NCI-H2029 treated with DMSO at 0.1 percent for 48 hours (cell line): Measurements from ENCODE around the gene MFN1.
A peak's percentile ranks its signal among the peaks of the same experiment; 100 is the strongest.

Source experiments
- DNase-seq: peaks from one replicate; lab custom pipeline; 2025; lab: John Stamatoyannopoulos, UW

The MFN1 gene

DNA sequence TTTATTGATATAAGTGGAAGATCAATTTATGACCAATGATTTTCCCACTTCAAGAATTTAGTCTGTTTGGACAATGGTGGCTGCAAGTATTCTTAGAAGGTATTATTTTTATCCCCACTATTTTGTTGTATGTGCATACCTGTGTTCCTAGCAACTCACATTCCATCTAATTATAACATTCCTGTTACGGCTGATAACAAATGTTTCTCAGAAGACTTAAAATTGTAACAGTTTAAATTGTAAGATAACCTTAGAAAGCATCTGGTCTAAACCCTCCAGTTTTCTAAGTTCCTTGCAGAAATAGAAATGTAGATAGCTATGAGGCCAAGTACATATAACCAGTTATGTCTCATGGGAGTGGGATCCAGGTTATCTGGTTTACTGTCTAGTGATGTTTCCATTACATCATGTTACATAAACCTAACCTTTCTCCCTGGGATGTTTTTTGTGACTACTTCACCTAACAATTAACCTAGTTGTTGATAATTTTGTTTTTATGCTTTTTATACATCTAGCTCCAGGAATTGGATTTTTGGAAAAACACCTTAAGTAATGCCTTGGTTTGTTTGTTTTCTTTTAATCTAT is 11.1 kb upstream of the MFN1 start:
- DNase-seq: no peak

DNA sequence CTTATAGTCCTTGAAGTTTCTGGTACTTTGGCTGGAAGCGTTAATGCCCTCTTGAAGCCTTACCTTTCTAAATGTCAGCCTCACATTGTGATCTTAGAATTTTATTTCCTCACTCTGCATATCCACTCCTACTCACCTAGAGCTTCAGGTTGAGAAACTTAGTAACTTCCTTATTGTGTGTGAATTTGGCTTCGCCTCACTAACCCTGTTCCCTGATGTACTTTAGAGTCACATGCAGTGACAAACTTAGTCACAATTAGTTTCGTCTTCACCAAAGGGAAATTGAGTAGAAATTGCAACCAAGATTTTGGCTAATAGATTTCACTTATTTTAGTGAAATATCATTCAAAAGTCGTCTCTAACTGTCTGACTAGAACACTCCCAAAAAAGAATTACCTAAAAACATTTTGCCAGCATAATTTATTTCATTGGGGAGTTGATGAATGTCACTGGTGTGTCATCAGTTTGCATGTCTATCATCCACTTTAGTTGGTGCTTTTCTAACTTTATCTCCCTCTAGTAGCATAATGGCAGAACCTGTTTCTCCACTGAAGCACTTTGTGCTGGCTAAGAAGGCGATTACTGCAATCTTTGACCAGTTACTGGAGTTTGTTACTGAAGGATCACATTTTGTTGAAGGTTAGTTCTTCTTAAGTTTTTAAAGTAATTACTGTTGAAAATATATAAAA is 960 bp downstream of the MFN1 start:
- DNase-seq: no peak

DNA sequence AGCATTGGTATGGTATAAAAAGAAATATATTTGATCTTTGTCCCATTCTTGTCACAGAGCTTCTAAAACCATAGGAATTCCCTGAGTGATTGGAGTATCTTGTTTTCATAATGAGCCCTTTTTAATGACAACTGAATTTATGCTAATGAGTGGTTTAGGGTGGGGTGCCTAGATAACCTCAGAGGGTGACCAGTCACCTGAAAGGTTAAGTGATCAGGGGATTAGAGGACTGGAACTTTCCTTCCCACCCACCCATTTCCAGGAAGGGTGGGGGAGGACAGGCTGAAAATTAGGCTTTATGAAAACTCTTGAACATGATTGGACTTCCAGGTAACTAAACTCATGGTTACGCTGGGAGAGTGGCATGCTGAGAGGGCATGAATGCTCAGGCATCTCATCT is 8.5 kb downstream of the MFN1 start:
- no peak for DNase-seq

DNA sequence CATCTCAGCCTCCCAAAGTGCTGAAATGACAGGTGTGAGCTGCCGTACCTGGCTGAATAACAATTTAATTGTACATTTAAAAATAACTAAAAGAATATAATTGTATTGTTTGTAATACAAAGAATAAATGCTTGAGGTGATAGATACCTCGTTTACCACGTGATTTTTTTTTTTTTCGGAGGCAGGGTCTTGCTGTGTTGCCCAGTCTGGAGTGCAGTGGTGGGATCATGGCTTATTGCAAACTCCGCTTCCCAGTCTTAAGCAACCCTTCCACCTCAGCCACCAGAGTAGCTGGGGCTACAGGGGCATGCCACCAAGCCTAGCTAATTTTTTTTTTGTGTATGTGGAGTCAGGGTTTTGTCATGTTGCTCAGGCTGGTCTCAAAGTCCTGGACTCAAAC is 15.8 kb downstream of the MFN1 start:
- no peak for DNase-seq

DNA sequence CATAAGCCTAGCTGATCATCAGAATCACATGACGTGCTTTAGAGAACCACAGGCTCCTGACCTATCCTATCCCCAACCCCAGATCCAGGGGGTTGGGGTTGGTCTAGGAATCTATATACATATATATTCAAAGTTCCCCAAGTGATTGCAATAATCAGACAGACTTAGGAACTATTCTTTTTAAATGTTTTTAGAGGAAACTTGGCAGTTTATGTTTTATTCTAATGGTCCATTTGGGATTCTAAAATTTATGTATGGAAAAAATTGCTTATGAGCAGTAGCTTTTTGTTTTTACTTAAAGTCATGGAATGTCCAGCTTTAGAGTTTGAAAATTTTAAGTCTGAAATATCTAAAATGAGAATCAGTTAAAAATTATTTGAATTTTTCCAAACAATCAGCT is 22.1 kb downstream of the MFN1 start:
- no peak for DNase-seq

DNA sequence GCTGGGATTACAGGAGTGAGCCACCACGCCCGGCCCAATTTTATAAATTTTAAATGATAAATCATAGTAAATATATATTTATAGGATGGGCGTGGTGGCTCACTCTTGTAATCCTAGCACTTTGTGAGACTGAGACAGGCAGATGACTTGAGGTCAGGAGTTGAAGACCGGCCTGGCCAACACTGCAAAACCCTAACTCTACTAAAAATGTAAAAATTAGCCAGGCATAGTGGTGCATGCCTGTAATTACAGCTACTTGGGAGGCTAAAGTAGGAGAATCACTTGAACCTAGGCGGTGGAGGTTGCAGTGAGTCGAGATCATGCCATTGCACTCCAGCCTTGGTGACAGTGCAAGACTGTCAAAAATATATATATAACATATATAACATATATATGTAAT is 26.4 kb downstream of the MFN1 start:
- DNase-seq: no peak

DNA sequence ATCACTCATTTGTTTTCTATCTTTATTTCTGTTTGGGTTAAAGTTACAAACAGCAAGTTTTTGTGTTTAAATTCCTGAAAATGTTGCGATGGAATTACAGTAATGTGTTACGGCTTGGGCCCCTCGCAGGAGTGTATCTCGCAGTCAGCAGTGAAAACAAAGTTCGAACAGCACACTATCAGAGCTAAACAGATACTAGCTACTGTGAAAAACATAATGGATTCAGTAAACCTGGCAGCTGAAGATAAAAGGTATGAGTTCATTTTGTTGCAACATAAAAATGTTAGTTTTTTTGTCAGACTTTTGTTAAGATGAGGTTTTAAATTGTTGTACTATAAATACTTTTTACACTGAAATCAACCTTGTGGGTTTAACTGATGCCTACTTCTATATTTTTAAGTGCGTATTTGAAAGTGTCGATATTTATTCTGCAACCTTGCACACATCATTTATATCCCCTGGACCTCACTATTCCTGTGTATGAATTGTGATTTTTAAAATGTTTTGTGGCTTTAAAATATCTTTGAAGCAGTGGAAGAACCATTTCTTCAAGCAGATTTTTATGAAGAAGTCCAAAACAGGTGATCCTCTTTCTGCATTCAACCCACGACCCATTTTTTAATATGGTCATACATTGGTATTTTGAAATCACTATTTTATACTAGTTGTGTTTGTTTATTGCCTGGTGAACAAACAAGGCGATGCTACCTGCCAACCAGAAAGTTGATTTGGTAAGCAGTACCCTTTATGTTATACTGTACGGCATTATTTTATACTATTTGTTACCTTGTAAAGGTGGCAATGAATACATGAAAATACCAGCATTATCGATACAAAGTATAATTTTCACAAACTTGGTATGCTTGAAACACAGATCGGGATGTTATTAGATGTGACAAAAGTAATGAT is 27.8 kb downstream of the MFN1 start:
- DNase-seq: no peak

DNA sequence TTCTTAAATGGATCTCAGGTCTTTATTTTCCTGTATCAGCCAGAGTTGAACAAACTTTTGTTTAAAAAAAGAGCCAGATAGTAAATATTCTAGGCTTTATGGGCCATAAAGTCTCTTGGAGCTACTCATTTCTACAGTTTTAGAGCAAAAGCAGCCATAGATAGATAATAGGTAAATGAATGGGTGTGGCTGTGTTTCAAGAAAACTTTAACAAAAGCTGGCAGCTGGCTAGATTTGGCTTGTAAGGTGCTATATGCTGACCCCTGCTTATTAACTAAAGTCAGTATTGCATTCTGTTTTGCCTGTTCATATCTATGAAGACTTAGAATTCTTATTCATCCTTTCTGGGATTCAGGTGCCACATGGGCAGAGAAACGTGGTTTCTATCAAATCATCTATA is 29.0 kb downstream of the MFN1 start:
- DNase-seq: no peak

DNA sequence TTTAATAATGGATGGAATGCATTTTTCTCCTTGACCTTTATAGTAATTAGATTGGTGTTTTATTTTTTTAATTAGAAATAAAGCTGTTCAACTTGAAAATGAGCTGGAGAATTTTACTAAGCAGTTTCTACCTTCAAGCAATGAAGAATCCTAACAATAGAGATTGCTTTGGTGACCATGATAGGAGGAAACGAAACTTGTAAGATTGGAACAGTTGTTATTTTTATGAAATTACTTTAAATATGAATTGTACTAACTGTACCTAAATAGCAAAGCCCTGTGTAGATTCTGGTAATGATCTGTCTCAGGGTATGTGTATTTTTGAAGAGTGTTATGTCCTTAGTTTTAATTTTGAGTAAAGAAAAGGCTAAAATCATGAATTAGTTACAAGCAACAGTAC is 44.4 kb downstream of the MFN1 start:
- DNase-seq: no peak

DNA sequence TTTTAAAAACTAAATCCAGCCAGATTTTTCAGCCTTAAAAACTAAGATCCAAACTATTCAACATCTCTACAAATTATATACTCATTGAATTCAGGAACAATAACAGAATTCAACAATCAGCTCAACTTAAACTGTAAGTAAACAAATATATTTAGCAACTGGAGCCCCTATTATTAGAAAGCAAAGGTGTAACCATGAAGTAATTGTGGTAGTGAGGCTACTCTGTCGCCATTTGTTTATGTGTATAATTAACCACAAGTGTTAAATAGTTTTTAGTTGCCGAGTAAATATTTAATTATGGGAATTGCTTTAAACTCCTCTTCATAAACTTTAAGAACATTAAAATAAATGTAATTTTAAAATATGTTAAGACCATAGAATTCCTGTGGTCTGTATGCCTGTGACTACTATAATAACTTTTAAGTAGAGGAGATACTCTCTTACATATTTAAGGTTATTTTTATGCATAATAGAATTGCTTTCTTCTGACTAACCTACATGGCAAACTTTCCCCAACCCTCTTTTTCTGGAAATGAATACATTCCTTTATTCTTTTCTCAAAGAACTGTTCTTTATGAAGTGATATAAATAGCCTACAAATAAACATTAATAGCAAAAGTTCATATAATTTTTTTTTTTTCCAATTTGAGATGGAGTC is 51.2 kb downstream of the MFN1 start:
- DNase-seq: no peak

DNA sequence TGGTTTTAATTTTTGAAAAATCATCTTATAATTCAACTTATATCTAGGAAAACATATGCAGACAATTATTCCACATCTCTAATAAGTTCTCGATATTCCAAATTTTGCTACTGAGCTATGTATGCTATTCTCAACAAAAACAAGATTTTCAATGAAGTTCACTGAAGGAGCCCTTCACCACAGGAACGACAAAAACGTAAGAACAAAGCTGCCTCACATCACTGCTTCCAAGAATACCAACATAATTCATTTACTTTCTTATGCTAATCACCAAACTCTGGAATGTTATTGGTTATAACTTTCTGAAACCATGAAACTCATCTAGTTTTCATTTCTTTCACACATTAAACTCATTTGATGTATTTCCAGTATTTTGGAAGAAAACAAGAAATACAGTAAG is 54.1 kb downstream of the MFN1 start:
- no peak for DNase-seq

DNA sequence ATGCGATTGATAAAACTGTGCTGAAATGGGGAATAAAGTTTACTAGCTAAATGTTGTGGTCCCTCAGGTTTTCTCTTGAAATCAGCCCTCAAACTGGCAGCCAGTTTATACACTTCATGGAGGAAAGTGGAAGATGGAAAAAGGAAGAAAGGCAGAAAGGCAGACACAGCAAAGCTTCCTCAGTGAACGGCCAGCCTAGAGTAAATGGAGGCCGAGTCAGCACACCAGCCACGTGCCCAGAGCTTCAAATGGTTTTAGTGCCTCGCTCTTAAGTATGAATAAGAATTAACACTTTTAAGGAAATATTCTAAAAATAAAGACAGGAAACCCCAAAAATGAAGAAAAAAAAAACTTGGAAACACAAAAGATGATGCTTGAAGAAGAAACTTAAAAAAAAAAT is 55.5 kb downstream of the MFN1 start:
- no peak for DNase-seq

DNA sequence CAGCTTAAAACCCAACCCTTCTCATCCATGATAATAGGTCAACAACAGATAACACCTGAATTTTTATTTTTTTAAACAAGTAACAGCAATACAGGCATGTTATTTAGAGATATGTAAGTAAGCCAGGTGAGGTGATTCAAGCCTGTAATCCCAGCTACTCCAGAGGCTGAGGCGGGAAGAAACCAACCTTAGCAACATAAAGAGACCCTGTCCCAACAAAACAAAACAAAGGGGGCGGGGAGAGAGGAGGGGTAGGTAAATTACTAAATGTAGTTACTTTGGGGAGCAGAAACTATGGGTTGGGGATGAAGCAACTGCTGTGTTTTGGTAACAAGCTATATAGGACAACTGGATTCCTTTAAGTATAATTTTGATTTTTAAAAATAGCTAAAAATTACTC is 56.8 kb downstream of the MFN1 start:
- no peak for DNase-seq

DNA sequence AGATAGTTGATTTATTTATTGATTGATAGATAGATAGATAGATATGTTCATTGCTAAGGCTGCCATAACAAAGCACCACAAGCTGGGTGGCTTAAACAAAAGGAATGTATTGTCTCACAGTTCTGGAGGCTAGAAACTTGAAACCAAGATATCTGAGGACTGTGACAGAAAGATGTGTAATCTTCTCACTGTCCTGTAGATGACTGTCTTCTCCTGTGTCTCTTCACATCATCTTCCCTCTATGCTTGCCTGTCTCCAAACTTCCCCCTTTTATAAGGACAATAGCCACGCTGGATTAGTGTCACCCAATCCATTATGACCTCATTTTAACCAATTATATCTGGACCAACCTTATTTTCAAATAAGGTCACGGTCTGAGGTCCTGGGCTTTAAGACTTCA is 62.8 kb downstream of the MFN1 start:
- DNase-seq: no peak

DNA sequence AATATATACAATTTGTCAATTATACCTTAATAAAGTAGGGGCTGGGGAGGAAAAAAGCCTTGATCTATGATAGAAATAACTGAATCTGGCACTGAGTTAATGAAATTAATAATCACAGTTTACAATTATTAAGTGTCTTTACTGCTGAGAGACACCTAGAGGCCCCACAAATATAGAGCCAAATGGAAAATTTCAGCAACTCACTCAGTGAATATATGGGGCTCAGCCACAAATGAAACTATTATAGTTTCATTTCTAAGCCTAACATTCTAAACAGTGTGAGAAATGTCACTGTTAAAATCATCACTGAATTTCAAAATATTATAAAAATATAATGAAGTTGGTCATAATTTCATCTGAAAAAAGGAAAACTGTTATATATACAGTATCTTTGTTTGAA is 63.5 kb downstream of the MFN1 start:
- DNase-seq: no peak

DNA sequence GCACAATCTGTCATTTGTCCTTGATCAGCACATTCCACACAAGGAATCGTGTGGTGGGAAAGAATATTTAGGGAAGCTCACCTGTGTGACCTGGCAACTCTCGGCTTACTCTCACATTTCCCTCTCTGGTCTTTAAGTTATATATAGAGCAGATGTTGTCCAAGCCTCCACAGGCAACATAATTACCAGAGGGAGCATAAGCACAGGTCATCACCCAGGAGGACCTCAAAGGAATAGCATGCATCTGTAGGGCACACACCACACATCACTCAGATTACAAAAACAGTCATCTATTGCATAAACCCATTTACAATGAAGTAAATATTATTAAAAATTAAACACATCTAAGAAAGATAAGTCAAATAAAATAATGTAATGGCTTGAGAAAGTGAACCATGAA is 67.3 kb downstream of the MFN1 start:
- DNase-seq: no peak

DNA sequence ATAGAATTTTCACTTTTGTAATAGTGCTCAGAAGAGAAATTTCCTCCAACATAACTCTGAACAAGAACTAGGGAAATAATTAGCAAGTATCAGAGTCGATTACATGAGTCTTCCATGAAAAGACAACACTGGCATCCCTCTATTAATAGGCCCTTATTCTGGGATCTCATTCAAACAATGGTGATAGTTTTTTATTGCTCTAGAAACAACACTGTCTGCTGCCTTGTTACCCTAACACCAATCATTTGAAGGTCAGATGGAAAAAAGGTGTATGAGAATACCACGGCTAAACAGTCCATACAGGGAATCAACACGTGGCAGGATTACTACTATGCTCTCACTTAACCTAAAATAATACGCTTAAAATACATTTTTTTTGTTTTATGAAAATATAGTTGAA is 67.9 kb downstream of the MFN1 start:
- DNase-seq: no peak

DNA sequence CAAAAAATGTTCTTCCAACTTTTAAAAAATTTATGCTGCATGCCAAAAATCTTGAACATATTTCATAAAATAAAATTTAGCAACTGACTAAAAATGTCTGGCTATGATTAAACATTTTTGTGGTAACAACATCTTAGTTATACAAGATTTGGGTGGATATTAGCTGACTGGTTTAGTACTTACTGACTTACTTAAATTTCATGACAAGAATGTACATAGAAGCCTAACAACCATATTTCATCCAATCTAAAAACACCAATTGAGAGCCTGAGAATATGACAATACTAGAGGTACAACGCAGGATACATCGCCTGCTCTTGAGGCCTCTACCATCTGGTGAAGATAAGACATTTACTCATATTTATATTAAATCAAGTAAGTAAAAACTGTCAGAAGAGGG is 69.2 kb downstream of the MFN1 start:
- no peak for DNase-seq

DNA sequence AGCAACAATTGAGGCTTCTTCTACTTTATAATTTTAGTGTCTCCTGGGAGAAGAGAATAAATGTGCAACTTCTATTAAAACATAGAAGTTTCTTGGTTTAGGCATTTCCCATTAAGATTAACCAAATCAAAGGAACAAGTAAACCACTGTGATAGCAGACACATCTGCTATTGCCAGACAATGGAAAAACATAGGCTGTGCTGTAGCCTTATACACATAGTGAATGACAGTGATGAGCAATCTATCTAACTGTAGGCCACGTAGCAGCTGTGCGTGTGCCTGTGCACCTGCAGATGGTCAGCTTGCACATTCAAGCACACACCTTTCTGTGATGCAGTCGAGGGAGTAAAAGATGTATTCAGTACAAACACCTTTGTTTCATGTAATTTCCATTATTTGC is 71.1 kb downstream of the MFN1 start:
- no peak for DNase-seq

DNA sequence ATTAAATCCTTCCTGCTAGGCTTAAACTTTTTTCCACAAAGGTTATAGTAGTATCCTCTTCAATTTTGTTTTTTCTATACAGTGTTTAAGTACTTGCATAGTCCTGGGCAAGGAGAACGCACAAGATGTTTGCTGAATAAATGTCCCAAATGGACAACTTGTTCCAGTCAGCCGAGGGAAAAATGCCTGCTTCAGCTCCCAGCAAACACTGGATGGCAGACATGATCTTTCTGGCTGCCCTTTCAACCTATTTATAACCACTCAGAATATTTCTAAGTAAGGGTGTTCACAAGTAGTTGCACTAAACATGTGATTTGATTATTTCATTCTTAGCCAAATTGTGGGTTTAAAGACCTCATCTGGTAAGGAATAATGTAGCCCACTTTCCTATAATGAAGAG is 74.0 kb downstream of the MFN1 start:
- DNase-seq: peak; percentile 3

DNA sequence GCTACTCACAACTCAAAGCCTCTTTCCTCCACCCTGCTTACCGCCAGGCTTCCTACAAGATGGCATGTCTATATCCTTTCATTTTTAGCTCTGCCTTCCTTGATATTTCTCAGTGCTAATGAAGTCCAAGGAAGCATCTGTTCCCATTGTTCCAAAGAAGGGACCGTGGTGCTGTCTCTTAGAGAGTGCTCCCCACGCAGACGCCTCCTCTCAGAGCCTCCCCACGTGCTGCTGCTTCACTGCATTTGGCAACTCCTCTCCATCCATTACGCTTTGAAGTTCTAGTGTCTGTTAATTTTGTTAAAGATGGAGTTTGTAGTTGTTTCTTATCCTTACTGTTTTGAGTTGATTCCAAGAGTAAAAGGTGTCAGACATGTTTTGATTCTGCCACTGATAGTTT is 77.6 kb downstream of the MFN1 start:
- no peak for DNase-seq

DNA sequence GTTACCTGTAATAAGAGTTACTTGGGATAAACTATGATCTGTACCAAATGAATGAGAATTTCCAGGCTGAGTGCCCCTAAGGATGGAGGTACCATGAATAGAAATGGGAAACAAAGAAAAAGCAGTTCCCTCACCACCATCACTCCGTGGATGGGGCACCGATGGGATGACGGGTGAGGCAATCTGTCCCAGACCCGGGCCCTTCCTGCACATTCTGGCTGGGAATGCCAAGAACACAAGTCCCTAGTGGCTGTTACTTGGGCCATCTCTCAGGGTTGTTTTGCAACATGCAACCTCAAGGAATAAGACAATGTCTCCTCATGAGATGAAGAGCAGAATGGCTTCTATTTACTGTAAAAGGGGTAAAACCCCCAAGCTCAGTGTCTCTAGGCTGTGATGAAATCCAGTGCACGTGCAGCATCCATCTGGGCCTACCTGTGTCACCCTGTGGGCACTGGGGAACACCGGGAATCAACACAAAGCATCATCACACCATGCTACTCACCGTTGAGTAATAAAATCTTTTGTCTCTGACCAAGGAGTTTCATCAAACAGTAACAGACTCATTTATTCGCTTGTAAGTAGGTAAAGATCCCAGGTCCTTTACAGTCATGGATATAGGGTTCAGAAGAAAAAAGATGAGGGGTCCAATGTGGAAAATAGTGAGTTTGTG is 81.5 kb downstream of the MFN1 start:
- no peak for DNase-seq
